KOPT-K1 (cell line): ENCODE data around the gene ATP1A2.

Experiments used
- H3K27ac ChIP-seq: fragments of 200-600 bp; sonication (generic); 2 replicates; pipeline ENCODE4 v1.5.1; 2016; ENCODE audit warnings: antibody characterized with exemption, mild to moderate bottlenecking, low read depth, low read length; ENCODE audit not compliant: poor library complexity, severe bottlenecking
- H3K36me3 ChIP-seq: fragments of 200-600 bp; sonication (generic); 2 replicates; pipeline ENCODE4 v1.5.1; 2017; ENCODE audit warnings: antibody characterized with exemption, mild to moderate bottlenecking, low read length, moderate library complexity; ENCODE audit not compliant: insufficient read depth
- H3K9me3 ChIP-seq: fragments of 200-600 bp; sonication (generic); 2 replicates; pipeline ENCODE4 v1.5.1; 2017; ENCODE audit warnings: antibody characterized with exemption, low read length, mild to moderate bottlenecking; ENCODE audit not compliant: insufficient read depth, poor library complexity, severe bottlenecking

Gene ATP1A2

DNA sequence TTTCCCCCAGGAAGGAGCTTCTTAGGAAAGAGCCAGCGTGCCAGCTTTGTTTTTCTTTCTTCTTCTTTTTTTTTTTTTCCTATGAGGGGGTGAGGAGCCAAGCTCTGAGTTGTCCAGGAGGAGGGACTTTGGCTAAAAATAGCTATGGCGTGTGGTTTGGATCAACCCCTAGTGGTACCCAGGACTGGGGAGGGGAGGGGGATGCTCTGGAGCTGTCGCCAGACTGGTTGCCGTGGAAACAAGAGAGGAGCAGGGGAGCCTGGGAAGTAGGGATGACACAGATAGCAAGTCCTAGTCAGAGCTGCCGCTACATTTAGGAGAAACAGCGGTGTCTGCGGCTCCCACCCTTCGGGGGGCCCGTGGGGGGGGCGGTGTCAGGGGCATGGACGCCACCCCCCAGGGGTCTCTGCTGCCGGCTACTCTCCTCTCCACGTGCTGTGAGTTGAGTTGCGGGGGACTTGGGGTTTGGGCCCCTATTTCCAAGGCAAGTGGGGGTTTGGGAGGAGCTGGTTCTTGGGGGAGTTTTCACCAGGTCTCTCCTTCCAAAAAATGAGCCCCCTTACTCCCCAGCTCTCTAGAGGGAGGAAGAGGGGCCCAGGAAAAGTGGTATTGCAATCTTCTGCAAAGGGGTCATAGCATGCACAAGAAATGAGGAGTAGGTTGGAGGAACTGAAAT lies 34.2 kb upstream of the ATP1A2 start, which contains the start of gene KCNJ9:
Gene KCNJ9 (plus strand): TSS at position 278 of the 676 bp plus-strand sequence. CDS start 2,493 bp downstream, outside the sequence.
- peaks cover 10% of the 10 kb centered on the region; the same call in 1 of the 2 replicates for H3K36me3 ChIP-seq
- H3K9me3 ChIP-seq, result no peaks in the 10 kb centered on the region
- no peak within 1 kb of the TSS for H3K27ac ChIP-seq

DNA sequence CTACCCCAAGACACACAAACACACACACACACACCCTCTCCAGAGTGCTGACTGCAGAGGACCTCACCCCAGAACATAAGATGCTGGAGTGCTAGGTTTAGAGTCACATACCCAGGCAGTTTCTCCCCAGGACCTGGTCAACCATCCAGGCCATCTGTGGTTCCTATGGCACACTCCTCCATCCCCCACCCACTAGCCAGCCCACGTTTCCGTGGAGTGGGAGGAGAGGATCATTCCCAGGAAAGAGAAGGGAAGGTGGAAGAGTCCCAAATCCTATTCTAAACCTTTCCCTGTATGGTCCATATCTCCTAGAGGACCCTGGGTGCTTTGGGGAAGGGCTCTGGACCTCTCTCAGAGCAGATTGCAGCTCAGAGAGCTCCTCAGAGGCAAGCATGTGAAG lies 33.1 kb upstream of the ATP1A2 start:
- H3K9me3 ChIP-seq, result no peaks in the 10 kb centered on the region
- H3K27ac ChIP-seq, result no peak overlapping the region
- peaks cover 10% of the 10 kb centered on the region; the same call in 1 of the 2 replicates for H3K36me3 ChIP-seq

DNA sequence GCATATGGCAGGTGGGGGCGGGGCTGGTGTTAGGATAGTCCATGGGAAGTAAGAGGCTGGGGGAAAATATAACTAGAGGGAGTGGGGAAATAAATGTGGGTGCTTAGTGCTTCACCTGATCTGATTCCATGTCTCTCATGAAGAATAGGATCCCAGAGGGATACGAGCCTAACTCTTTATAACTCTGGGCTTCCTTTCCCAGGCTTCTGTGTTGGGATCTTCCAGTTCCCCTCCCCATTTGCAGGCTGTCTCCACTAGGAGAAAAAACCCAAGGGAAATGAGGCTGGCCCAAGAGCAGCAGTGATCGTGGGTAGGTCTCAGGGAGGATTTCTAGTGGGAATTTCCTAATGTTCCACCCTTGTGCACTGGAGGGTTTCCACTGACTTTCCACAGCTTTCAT lies 32.6 kb upstream of the ATP1A2 start:
- H3K36me3 ChIP-seq, result peaks cover 10% of the 10 kb centered on the region; the same call in 1 of the 2 replicates
- no peaks in the 10 kb centered on the region for H3K9me3 ChIP-seq
- H3K27ac ChIP-seq, result no peak overlapping the region

DNA sequence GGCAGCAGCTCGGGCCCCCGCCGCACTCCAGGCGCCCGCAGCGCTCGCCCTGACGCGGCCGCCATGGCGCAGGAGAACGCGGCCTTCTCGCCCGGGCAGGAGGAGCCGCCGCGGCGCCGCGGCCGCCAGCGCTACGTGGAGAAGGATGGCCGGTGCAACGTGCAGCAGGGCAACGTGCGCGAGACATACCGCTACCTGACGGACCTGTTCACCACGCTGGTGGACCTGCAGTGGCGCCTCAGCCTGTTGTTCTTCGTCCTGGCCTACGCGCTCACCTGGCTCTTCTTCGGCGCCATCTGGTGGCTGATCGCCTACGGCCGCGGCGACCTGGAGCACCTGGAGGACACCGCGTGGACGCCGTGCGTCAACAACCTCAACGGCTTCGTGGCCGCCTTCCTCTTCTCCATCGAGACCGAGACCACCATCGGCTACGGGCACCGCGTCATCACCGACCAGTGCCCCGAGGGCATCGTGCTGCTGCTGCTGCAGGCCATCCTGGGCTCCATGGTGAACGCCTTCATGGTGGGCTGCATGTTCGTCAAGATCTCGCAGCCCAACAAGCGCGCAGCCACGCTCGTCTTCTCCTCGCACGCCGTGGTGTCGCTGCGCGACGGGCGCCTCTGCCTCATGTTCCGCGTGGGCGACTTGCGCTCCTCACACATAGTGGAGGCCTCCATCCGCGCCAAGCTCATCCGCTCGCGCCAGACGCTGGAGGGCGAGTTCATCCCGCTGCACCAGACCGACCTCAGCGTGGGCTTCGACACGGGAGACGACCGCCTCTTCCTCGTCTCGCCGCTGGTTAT lies 31.4 kb upstream of the ATP1A2 start:
- Histone ChIP-seq H3K36me3 (peaks cover 12% of the 10 kb centered on the region; the same call in 1 of the 2 replicates), H3K27ac (no peak overlapping the region)

DNA sequence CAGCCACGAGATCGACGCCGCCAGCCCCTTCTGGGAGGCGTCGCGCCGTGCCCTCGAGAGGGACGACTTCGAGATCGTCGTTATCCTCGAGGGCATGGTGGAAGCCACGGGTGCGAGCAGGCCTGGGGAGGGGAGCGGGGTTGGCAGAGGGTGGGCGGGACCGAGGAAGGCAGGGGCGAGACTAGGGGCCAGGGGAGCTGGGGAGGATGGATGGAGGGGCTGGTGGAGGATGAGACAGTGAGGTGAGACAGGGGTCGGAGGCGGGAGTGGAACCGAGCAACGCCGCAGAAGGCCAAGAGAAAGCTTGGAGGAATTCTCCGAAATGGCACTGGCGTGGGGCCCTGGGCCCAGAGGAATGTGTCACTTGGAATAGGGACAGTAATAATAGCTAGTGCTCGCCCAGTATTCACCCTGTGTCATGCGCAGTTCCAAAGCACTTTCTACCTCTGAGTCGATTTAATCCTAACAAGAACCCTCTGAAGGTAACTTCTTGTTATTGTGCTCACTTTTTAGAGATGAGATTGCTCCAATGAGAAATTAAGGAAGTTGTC lies 30.7 kb upstream of the ATP1A2 start:
- H3K27ac ChIP-seq, result no peak overlapping the region
- no peaks in the 10 kb centered on the region for H3K9me3 ChIP-seq
- peaks cover 13% of the 10 kb centered on the region; the same call in 1 of the 2 replicates for H3K36me3 ChIP-seq

More for the DNA sequence above, 31.4 kb upstream of the ATP1A2 start:
- no peaks in the 10 kb centered on the region for H3K9me3 ChIP-seq

DNA sequence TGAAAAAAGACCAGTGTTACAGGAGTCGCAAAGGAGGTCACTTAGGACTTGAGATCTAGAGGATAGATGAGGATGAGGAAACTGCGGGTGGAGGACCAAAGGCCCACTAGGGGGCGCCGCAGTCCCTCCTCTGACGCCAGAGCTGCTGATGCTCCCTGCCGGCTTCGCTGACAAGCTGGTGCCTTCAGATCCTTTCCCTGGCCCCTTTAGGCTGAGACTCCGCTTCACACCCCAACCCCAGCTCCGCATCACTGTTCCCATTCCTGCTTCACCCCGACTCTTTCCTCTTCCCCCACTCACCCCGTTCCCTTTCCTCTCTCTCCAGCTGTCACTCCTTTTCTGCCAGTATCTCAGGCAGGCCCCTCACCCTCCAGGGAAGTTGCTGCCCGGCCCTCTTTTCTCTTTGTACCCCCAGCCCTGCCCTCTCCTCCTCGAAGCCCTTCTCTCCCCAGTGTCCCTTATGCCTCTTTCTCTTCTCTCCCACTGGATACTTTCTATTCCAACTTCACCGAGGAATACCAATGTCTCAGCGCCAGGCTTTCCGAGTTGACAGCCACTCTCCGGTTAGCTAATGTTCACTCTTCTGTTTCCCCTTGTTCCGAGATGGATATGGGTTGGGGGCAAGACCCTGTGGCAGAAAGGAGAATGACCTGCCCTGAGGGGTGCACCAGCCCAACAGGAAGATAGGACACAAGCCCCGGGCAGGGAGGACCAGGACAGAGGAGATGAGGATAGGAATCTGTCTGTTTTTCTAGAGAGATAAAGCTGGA lies 29.7 kb upstream of the ATP1A2 start:
- no peaks in the 10 kb centered on the region for H3K9me3 ChIP-seq
- H3K36me3 ChIP-seq, result peaks cover 18% of the 10 kb centered on the region; the same call in 1 of the 2 replicates
- no peak overlapping the region for H3K27ac ChIP-seq

DNA sequence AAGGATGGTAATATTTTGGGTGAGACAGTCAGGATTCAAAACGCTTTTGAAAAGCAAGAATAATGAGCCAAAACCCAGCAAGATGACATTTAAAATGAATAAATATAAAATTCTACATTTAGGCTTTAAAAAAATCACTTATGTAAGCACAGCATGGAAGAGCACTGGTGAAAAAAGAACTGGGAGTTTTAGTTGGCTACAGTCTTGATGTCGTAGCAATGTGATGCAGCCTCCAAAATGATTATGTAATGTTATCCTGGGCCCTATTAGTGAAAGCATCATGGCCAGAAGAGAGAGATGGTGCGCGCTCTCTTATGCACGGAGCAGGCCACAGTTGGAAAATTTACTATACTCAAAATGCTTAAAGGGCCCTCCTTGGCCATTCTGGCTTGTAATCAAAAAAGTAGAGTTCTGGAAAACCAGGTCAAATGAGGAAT lies 29.1 kb upstream of the ATP1A2 start:
- no peak overlapping the region for H3K27ac ChIP-seq
- H3K36me3 ChIP-seq, result peaks cover 23% of the 10 kb centered on the region; the same call in 1 of the 2 replicates
- H3K9me3 ChIP-seq, result no peaks in the 10 kb centered on the region

DNA sequence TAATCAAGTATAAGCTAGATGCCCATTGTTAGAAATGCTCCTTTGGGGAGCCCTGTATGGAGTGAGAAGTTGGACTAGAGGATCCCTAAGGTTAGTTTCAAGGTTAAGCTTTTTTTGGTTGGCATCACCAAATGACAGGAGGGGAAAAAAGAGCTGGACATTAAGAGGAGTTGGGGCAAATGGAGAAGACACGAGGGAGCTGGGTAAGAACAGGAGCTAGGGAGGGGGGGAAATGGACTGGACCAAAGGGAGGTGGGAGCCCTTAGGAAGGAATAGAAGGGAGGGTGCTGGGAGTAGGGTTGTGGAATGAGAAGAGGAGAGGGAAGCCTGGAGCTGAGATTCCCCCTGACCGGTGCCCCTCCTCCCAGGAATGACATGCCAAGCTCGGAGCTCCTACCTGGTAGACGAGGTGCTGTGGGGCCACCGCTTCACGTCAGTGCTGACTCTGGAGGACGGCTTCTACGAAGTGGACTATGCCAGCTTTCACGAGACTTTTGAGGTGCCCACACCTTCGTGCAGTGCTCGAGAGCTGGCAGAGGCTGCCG lies 28.4 kb upstream of the ATP1A2 start:
- peaks cover 30% of the 10 kb centered on the region; the same call in 1 of the 2 replicates for H3K36me3 ChIP-seq
- no peak overlapping the region for H3K27ac ChIP-seq
- H3K9me3 ChIP-seq, result no peaks in the 10 kb centered on the region

DNA sequence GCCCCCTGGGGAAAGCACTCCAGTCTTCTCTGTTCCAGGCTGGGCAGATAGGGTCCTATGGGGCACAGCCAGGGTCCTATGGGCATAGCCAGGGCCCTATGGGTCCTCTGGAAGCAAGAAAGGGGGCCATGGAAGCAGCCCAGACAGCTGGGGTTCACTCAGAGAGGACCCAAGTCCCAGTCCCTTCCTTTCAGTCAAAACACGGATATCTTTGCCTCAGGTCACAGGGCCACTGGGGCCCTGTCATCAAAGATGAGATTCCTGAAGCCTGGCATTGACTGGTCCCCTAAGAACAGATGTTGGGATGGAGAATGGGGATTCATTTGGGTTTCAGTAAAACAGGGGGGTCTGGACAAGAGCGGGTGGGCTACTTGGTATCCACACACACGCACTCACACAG lies 25.7 kb upstream of the ATP1A2 start:
- H3K36me3 ChIP-seq, result peaks cover 47% of the 10 kb centered on the region; the same call in 1 of the 2 replicates
- H3K9me3 ChIP-seq, result no peaks in the 10 kb centered on the region
- no peak overlapping the region for H3K27ac ChIP-seq

DNA sequence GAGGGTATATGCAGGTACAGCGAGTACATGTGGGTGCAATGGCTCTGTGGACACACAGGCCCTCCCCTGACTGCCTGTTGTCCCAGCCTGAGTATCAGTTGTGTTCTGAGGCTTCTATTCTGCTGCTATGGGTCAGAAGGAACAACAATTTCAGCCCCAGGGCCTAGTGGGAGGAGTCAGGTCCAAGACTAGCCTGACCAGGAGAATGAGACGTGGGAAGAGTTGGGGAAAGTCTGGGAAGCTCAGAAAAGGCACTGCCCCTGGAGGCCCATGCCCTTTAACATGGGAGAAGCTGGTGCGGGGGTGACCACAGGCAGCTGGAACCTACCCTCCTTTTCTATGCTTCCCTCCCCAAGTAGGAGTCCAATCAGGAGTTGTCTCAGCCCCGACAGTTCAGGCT lies 24.8 kb upstream of the ATP1A2 start:
- H3K36me3 ChIP-seq, result peaks cover 44% of the 10 kb centered on the region; the same call in 1 of the 2 replicates
- H3K9me3 ChIP-seq, result no peaks in the 10 kb centered on the region
- no peak overlapping the region for H3K27ac ChIP-seq

DNA sequence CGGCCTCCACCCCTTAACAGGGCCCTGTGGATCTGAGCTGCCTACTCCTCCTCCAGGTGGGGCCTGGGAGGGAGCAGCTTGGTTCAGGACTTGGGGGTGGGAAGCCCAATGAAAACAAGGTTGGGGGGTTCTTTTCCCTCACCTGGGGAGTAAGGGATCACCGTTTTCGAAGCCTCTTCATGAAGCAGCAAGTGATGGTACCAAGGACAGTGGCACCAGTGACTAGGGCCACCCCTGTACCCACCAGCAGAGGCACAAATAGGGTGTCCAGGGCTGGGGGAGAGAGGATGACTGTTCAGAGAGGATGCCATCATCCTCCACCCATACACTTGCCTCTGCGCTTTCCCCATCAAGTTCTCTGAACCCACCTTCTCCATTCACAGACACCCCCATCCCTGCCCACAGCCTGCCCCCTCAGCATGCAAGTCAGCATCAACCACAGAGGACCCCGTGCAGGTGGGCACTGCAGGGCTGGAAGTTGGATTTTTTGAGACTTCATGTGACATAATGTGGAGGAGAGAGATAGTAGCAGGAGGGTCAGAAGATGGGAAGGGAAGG lies 23.8 kb upstream of the ATP1A2 start:
- Histone ChIP-seq H3K9me3 (no peaks in the 10 kb centered on the region), H3K36me3 (peaks cover 44% of the 10 kb centered on the region; the same call in 1 of the 2 replicates), H3K27ac (no peak overlapping the region)

DNA sequence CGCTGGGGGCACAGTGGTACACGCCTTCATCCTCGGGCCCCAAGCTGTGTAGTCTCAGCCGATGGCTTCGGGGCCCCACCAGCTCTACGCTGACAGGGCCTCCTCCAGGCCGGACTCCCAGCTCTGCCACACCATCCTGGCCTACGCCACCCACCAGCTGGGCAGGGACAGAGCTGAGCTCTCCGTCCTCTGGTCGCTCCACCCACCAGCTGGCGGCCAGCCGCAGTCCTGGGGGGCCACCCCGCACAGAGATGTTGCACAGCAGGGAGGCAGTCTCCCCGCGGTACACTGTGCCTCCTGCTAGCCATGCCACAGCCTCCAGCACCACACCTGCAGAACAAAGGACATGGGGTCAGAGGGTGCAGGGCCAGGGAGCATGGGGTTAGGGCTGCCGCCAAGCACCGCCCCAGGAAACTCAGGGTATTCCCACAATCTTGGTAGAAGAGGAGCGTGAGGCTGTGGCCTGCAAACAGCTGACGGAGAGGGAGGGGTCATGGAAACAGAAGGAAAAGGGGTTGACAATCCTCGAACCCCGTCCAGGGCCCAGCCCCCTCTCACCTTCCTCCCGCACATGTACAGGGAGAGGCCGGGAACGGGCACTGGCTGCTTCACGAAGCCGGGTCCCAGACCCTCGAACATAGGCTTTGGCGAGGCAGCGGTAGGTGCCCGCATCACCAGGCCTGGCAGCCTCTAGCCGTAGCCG lies 23.0 kb upstream of the ATP1A2 start:
- Histone ChIP-seq H3K27ac (no peak overlapping the region), H3K36me3 (peaks cover 44% of the 10 kb centered on the region; the same call in 1 of the 2 replicates), H3K9me3 (no peaks in the 10 kb centered on the region)

DNA sequence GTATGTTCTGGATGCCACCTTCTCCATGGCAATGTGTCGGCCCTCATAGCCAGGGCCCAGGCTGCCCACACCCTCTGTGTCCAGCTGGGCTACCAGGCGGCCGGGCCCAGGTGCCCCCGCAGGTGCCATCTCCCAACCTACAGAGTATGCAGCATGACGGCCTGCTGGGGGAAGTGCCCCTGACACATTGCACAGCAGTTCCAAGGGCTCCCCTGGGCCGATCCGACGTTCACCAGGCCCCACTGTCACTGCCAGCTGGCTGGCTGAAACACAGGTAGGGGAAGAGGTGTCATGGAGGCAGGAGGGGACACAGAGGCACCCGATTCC lies 22.5 kb upstream of the ATP1A2 start:
- no peaks in the 10 kb centered on the region for H3K9me3 ChIP-seq
- H3K36me3 ChIP-seq, result peaks cover 44% of the 10 kb centered on the region; the same call in 1 of the 2 replicates

More for the DNA sequence above, 22.5 kb upstream of the ATP1A2 start:
- H3K27ac ChIP-seq, result no peak overlapping the region
